MM.1S (cell line): ENCODE results near the gene NIPBL.

Experiments used
- EZH2 ChIP-seq: fragments of 300-600 bp; sonication (generic); optimal IDR thresholded peaks from 2 replicates; pipeline ENCODE3; 2017; ENCODE audit warnings: low read depth, mild to moderate bottlenecking, antibody characterized with exemption, low read length, mixed read lengths
- EZH2phosphoT487 ChIP-seq: fragments of 300-600 bp; sonication (generic); IDR thresholded peaks from 2 replicates; pipeline ENCODE4 v1.6.1; 2018; ENCODE audit warnings: antibody characterized with exemption, low read length
- TF ChIP-seq, protein P1 (sequence below): fragments of 300-600 bp; sonication (generic); IDR thresholded peaks from 2 replicates; pipeline ENCODE4 v1.5.1; 2016; ENCODE audit warnings: antibody characterized with exemption, low read length, mixed read lengths

DNA sequence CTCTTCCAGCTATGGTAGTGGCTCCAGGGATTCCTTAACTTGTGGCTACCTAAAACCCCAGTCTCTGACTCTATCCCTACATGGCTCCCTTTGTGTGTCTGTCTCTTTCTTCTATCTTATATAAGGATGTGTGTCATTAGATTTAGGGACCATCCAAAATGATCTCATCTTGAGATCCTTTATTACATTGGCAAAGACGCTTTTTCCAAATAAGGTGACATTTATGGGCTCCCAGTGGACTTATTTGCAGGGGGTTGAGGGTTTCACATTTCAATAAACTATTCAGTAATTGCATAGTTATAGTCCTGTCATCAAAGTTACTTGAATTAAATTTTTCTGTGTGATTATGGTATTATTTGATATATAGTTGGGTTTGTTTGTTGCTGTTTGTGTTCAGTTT lies 59.2 kb downstream of the NIPBL start:
- TF ChIP-seq, protein P1, sequence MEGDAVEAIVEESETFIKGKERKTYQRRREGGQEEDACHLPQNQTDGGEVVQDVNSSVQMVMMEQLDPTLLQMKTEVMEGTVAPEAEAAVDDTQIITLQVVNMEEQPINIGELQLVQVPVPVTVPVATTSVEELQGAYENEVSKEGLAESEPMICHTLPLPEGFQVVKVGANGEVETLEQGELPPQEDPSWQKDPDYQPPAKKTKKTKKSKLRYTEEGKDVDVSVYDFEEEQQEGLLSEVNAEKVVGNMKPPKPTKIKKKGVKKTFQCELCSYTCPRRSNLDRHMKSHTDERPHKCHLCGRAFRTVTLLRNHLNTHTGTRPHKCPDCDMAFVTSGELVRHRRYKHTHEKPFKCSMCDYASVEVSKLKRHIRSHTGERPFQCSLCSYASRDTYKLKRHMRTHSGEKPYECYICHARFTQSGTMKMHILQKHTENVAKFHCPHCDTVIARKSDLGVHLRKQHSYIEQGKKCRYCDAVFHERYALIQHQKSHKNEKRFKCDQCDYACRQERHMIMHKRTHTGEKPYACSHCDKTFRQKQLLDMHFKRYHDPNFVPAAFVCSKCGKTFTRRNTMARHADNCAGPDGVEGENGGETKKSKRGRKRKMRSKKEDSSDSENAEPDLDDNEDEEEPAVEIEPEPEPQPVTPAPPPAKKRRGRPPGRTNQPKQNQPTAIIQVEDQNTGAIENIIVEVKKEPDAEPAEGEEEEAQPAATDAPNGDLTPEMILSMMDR = no peak
- TF ChIP-seq EZH2 = no peak
- no peak for TF ChIP-seq EZH2phosphoT487
